ENCODE results near the gene ADGRF1.

Gene ADGRF1

GRCh38 chr6:47072667-47073066, 30.5 kb upstream of the ADGRF1 start:
- Histone ChIP-seq H3K9me3 (ENCODE audit: insufficient read depth, low read length) (no peaks in the 10 kb centered on the region), H3K9ac (ENCODE audit: low read length) (no peak overlapping the region), H3K4me2 (ENCODE audit: low read depth, low read length, poor library complexity, severe bottlenecking) (no peak overlapping the region), H3F3A (ENCODE audit: insufficient read depth) (no peaks in the 10 kb centered on the region), H3K27me3 (ENCODE audit: low read length) (peaks cover 5% of the 10 kb centered on the region; the same call in 1 of the 2 replicates), H2AFZ (ENCODE audit: low read depth, low read length, severe bottlenecking) (no peak overlapping the region), H3K79me2 (ENCODE audit: insufficient read depth, low read length) (no peaks in the 10 kb centered on the region), H3K27ac (ENCODE audit: low read depth, low read length) (no peak overlapping the region), H4K20me1 (ENCODE audit: low read depth, low read length) (no peaks in the 10 kb centered on the region), H3K4me3 (ENCODE audit: insufficient read depth, low read length, poor library complexity, severe bottlenecking) (no peak overlapping the region), H3K9me2 (replicated peaks; ENCODE audit: insufficient read depth, low read length) (no peaks in the 10 kb centered on the region), H3K36me3 (ENCODE audit: low read length) (no peaks in the 10 kb centered on the region)
- TF ChIP-seq CTCF (IDR thresholded peaks at IDR 0.05; ENCODE audit: insufficient read depth, low read length, poor library complexity, severe bottlenecking), result no peak
- no peak for TF ChIP-seq EZH2phosphoT487 (conservative IDR thresholded peaks at IDR 0.05; ENCODE audit: low read length)

GRCh38 chr6:47071681-47072080, 29.5 kb upstream of the ADGRF1 start:
- H3K79me2 ChIP-seq (ENCODE audit: insufficient read depth, low read length), result no peaks in the 10 kb centered on the region
- TF ChIP-seq CTCF (IDR thresholded peaks at IDR 0.05; ENCODE audit: insufficient read depth, low read length, poor library complexity, severe bottlenecking), result no peak
- no peak for TF ChIP-seq EZH2phosphoT487 (conservative IDR thresholded peaks at IDR 0.05; ENCODE audit: low read length)
- H3K27me3 ChIP-seq (ENCODE audit: low read length), result peaks cover 5% of the 10 kb centered on the region; the same call in 1 of the 2 replicates
- no peak overlapping the region for H3K4me3 ChIP-seq (ENCODE audit: insufficient read depth, low read length, poor library complexity, severe bottlenecking)
- no peaks in the 10 kb centered on the region for H3F3A ChIP-seq (ENCODE audit: insufficient read depth)
- no peak overlapping the region for H3K9ac ChIP-seq (ENCODE audit: low read length)
- no peaks in the 10 kb centered on the region for H3K36me3 ChIP-seq (ENCODE audit: low read length)
- no peak overlapping the region for H3K4me2 ChIP-seq (ENCODE audit: low read depth, low read length, poor library complexity, severe bottlenecking)
- H3K9me3 ChIP-seq (ENCODE audit: insufficient read depth, low read length), result no peaks in the 10 kb centered on the region
- no peak overlapping the region for H3K27ac ChIP-seq (ENCODE audit: low read depth, low read length)
- no peaks in the 10 kb centered on the region for H4K20me1 ChIP-seq (ENCODE audit: low read depth, low read length)
- no peaks in the 10 kb centered on the region for H3K9me2 ChIP-seq (replicated peaks; ENCODE audit: insufficient read depth, low read length)
- no peak overlapping the region for H2AFZ ChIP-seq (ENCODE audit: low read depth, low read length, severe bottlenecking)

- Histone ChIP-seq H3K9me2 (replicated peaks; ENCODE audit: insufficient read depth, low read length) (no peaks in the 10 kb centered on the region), H2AFZ (ENCODE audit: low read depth, low read length, severe bottlenecking) (no peak overlapping the region), H3K27me3 (ENCODE audit: low read length) (peaks cover 5% of the 10 kb centered on the region; the same call in 1 of the 2 replicates), H3K9me3 (ENCODE audit: insufficient read depth, low read length) (no peaks in the 10 kb centered on the region), H3F3A (ENCODE audit: insufficient read depth) (no peaks in the 10 kb centered on the region), H3K36me3 (ENCODE audit: low read length) (no peaks in the 10 kb centered on the region), H3K4me3 (ENCODE audit: insufficient read depth, low read length, poor library complexity, severe bottlenecking) (no peak overlapping the region), H3K27ac (ENCODE audit: low read depth, low read length) (no peak overlapping the region), H4K20me1 (ENCODE audit: low read depth, low read length) (no peaks in the 10 kb centered on the region), H3K79me2 (ENCODE audit: insufficient read depth, low read length) (no peaks in the 10 kb centered on the region), H3K9ac (ENCODE audit: low read length) (no peak overlapping the region), H3K4me2 (ENCODE audit: low read depth, low read length, poor library complexity, severe bottlenecking) (no peak overlapping the region)
- TF ChIP-seq EZH2phosphoT487 (conservative IDR thresholded peaks at IDR 0.05; ENCODE audit: low read length), result no peak
- TF ChIP-seq CTCF (IDR thresholded peaks at IDR 0.05; ENCODE audit: insufficient read depth, low read length, poor library complexity, severe bottlenecking), result no peak
Measured at GRCh38 chr6:47070461-47070860, 28.3 kb upstream of the ADGRF1 start.
